ENCODE results near the gene TMEM229B. TPM values are rescaled to one million over a fixed set of nuclear protein-coding genes. Genes with fewer than 3 reads are reported as not detected.

TMEM229B gene
- total and polyA plus RNA-seq, 2 donors (not counting 1 experiment from before 2014, with no cell fraction given) = 6.9 to 8.2 TPM

Small RNA genes lying within 50 kb of the gene (small RNA-seq; reads per million reads assigned to genes)
- not detected for gene MIR5694 (ENCODE audit: insufficient read length, low read depth, low replicate concordance)

Other genes with a start within 250 kb of the TMEM229B start
- 17.0 and 18.3 TPM in 2 replicates for gene PALS1, start 247.3 kb downstream of the TMEM229B start, total RNA-seq
- 2.6 and 3.5 TPM in 2 replicates for gene PALS1, start 247.3 kb downstream of the TMEM229B start, polyA plus RNA-seq
- 35.3 and 35.6 TPM in 2 replicates for gene ATP6V1D, start 128.9 kb downstream of the TMEM229B start, total RNA-seq
- 6.4 and 8.2 TPM in 2 replicates for gene ATP6V1D, start 128.9 kb downstream of the TMEM229B start, polyA plus RNA-seq
- 39.3 and 39.9 TPM in 2 replicates for gene EIF2S1, start 128.4 kb downstream of the TMEM229B start, total RNA-seq
- 10.4 and 23.2 TPM in 2 replicates for gene EIF2S1, start 128.4 kb downstream of the TMEM229B start, polyA plus RNA-seq
- not detected in 2 replicates for gene PLEK2, start 76.6 kb downstream of the TMEM229B start, total RNA-seq
- not detected in 2 replicates for gene PLEK2, start 76.6 kb downstream of the TMEM229B start, polyA plus RNA-seq
- 0.15 and 0.17 TPM in 2 replicates for gene PLEKHH1, start 44.6 kb upstream of the TMEM229B start, total RNA-seq
- gene PLEKHH1, start 44.6 kb upstream of the TMEM229B start, polyA plus RNA-seq = 0.25 and 0.37 TPM in 2 replicates
- 26.7 and 30.4 TPM in 2 replicates for gene PIGH, start 111.5 kb upstream of the TMEM229B start, total RNA-seq
- gene PIGH, start 111.5 kb upstream of the TMEM229B start, polyA plus RNA-seq = 48.0 and 78.9 TPM in 2 replicates
- 1.8 and 2.0 TPM in 2 replicates for gene ARG2, start 131.2 kb upstream of the TMEM229B start, total RNA-seq
- gene ARG2, start 131.2 kb upstream of the TMEM229B start, polyA plus RNA-seq = 0.33 and 0.55 TPM in 2 replicates
- gene VTI1B, start 185.9 kb upstream of the TMEM229B start, total RNA-seq = 58.8 and 58.9 TPM in 2 replicates
- 18.0 and 19.5 TPM in 2 replicates for gene VTI1B, start 185.9 kb upstream of the TMEM229B start, polyA plus RNA-seq
- gene RDH11, start 207.0 kb upstream of the TMEM229B start, total RNA-seq = 32.8 and 35.4 TPM in 2 replicates
- gene RDH11, start 207.0 kb upstream of the TMEM229B start, polyA plus RNA-seq = 35.2 and 37.0 TPM in 2 replicates
- not detected in 2 replicates for gene RDH12, start 213.2 kb upstream of the TMEM229B start, total RNA-seq
- not detected in 2 replicates for gene RDH12, start 213.2 kb upstream of the TMEM229B start, polyA plus RNA-seq